OCI-LY7 (cell line): ENCODE data around the gene LHX4. TPM values are rescaled to one million over a fixed set of nuclear protein-coding genes. Genes with fewer than 3 reads are reported as not detected.
A peak's percentile ranks its signal among the peaks of the same experiment; 100 is the strongest.

Source experiments
- BruUV-seq: library from RNA; stranded (reverse); fragments of 400-500 nt; replicated peaks from 2 replicates; lab custom pipeline; 2021; lab: Mats Ljungman, UMichigan
- CTCF ChIA-PET: fragments of 300-600 bp; sonication (Branson Sonifier 250); formaldehyde crosslinking; loops from one replicate; lab custom pipeline; 2022; ENCODE audit warnings: antibody characterized with exemption; ENCODE audit not compliant: unreplicated experiment; lab: Charles Lee
- POLR2A ChIA-PET: fragments of 300-600 bp; sonication (Branson Sonifier 250); formaldehyde crosslinking; loops from one replicate; lab custom pipeline; 2022; ENCODE audit warnings: antibody characterized with exemption; lab: Charles Lee
- DNase-seq: peaks from one replicate; pipeline ENCODE4 v3.0.0-alpha.2; 2015; ENCODE audit warnings: low spot score
- H2AFZ ChIP-seq: fragments of 200-600 bp; sonication (generic), shearing (Covaris generic); 2 replicates; pipeline ENCODE4 v1.6.1; 2014; ENCODE audit warnings: mild to moderate bottlenecking, antibody characterized with exemption, low read length, moderate library complexity
- H3K27ac ChIP-seq: fragments of 200-600 bp; sonication (generic); 2 replicates; pipeline ENCODE4 v1.5.1; 2014; ENCODE audit warnings: mixed run types, low read depth, mild to moderate bottlenecking, moderate library complexity, low read length, inconsistent platforms; ENCODE audit not compliant: poor library complexity, severe bottlenecking
- H3K36me3 ChIP-seq: fragments of 200-600 bp; sonication (generic); 2 replicates; pipeline ENCODE4 v1.6.1; 2014; ENCODE audit warnings: mild to moderate bottlenecking, antibody characterized with exemption, low read length, moderate library complexity, mixed read lengths; ENCODE audit not compliant: insufficient read depth
- H3K4me1 ChIP-seq: fragments of 200-600 bp; sonication (generic); 2 replicates; pipeline ENCODE4 v1.5.1; 2014; ENCODE audit warnings: mild to moderate bottlenecking, low read length; ENCODE audit not compliant: insufficient read depth, poor library complexity, severe bottlenecking
- H3K4me2 ChIP-seq: fragments of 200-600 bp; sonication (generic); 2 replicates; pipeline ENCODE4 v1.6.1; 2014; ENCODE audit warnings: mild to moderate bottlenecking, low read length
- H3K4me3 ChIP-seq: fragments of 200-600 bp; sonication (generic); 2 replicates; pipeline ENCODE4 v1.5.1; 2014; ENCODE audit warnings: mild to moderate bottlenecking, low read depth, low read length; ENCODE audit not compliant: poor library complexity, severe bottlenecking
- H3K79me2 ChIP-seq: fragments of 200-600 bp; sonication (generic); 2 replicates; pipeline ENCODE4 v1.6.1; 2016; ENCODE audit warnings: low read depth, mild to moderate bottlenecking, low read length, moderate library complexity, mixed read lengths; ENCODE audit not compliant: insufficient read depth
- H3K9me2 ChIP-seq: fragments of 200-600 bp; sonication (generic); 2 replicates; pipeline ENCODE4 v1.6.1; 2016; ENCODE audit warnings: mild to moderate bottlenecking, low read length, mixed read lengths; ENCODE audit not compliant: insufficient read depth
- H3K9me3 ChIP-seq: fragments of 200-600 bp; sonication (generic); 2 replicates; pipeline ENCODE4 v1.6.1; 2014; ENCODE audit warnings: mild to moderate bottlenecking, mixed run types, low read length, mixed read lengths
- H4K20me1 ChIP-seq: fragments of 200-600 bp; sonication (generic); 2 replicates; pipeline ENCODE4 v1.6.1; 2014; ENCODE audit warnings: mild to moderate bottlenecking, antibody characterized with exemption, low read length, moderate library complexity, mixed read lengths; ENCODE audit not compliant: insufficient read depth
- EZH2phosphoT487 ChIP-seq: fragments of 200-600 bp; sonication (generic); IDR thresholded peaks from 2 replicates; pipeline ENCODE4 v1.6.1; 2018; ENCODE audit warnings: low read depth, borderline replicate concordance, mild to moderate bottlenecking, mixed run types, antibody characterized with exemption, low read length, moderate library complexity, mixed read lengths
- intact Hi-C: fragments of 100-400 bp; cut with micrococcal nuclease; formaldehyde crosslinking; loops from one replicate; pipeline ENCODE4 v1.10.0; 2022; ENCODE audit not compliant: unreplicated experiment
- total RNA-seq, 2 experiments: library from RNA; depleted of rRNA in 1 of 2; stranded (reverse); fragments of >200 nt in 1 of 2; shearing (Covaris generic) in 1 of 2; gene quantifications; 2 replicates each; pipeline ENCODE4 v1.2.3, GENCODE V29; 2014 to 2022
- TF ChIP-seq, protein P1 (sequence below): fragments of 200-600 bp; sonication (generic); conservative IDR thresholded peaks from 2 replicates; pipeline ENCODE4 v1.5.1; 2014; ENCODE audit warnings: mild to moderate bottlenecking, antibody characterized with exemption, low read length, moderate library complexity, mixed read lengths

The LHX4 gene
- total RNA-seq, 2 experiments from 2014 or later: 0.06 TPM; not detected in 1

DNA sequence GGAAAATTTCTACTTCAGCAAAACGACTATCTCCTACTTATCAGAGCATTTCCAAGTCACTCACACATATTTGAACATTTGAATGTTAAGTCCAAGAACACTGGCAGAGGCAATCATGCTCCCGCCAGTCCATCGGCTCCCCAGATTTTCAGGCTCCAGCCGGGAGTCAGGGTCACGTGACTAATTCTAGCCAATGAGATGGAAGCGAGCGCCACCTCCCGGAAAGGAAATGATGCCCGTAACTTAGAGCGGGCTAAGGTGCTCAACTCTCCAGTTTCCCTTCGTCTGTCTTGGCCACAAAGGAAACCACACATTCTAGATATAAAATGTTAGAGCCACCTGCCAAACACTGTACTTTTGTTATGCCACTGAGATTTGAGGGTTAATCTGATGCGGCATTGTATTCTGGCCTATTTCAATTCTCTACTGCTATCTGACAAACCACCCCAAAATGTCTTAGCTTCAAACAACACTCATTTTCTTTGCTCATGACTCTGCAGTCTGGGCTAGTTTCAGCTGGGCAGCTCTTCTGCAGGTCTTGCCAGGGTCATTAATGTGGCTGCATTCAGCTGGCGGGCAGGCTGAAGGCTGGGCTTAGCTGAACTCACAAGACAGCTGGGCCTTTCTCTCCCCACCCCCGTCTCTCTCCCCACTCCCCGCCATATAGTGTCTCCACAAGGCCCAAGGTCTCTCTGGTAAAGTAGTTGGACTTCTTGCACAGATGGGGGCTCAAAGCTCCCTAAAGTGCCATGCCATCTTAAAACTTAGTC lies 16.5 kb upstream of the LHX4 start:
- ChIA-PET CTCF (no interaction called here), POLR2A (interaction anchor here (0.5 to 1.1 kb wide), 2 partner anchors 9 to 148 kb away, joined by 3 read pairs; no protein-coding TSS in a partner anchor)
- no TSS peak for BruUV-seq
- Histone ChIP-seq H3K4me1 (no peaks in the 10 kb centered on the region), H3K9me2 (no peaks in the 10 kb centered on the region), H3K4me3 (peak overlapping the region; percentile 38), H4K20me1 (no peaks in the 10 kb centered on the region), H3K79me2 (no peaks in the 10 kb centered on the region), H3K36me3 (no peaks in the 10 kb centered on the region), H3K27ac (no peak overlapping the region), H3K4me2 (peak overlapping the region; percentile 52), H2AFZ (peak overlapping the region; percentile 94), H3K9me3 (no peaks in the 10 kb centered on the region)
- intact Hi-C loops: no loop called here
- peak; percentile 62 for DNase-seq
- TF ChIP-seq, protein P1, sequence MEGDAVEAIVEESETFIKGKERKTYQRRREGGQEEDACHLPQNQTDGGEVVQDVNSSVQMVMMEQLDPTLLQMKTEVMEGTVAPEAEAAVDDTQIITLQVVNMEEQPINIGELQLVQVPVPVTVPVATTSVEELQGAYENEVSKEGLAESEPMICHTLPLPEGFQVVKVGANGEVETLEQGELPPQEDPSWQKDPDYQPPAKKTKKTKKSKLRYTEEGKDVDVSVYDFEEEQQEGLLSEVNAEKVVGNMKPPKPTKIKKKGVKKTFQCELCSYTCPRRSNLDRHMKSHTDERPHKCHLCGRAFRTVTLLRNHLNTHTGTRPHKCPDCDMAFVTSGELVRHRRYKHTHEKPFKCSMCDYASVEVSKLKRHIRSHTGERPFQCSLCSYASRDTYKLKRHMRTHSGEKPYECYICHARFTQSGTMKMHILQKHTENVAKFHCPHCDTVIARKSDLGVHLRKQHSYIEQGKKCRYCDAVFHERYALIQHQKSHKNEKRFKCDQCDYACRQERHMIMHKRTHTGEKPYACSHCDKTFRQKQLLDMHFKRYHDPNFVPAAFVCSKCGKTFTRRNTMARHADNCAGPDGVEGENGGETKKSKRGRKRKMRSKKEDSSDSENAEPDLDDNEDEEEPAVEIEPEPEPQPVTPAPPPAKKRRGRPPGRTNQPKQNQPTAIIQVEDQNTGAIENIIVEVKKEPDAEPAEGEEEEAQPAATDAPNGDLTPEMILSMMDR: peak; percentile 42; the same call in 1 of the 2 replicates
- TF ChIP-seq EZH2phosphoT487: no peak

DNA sequence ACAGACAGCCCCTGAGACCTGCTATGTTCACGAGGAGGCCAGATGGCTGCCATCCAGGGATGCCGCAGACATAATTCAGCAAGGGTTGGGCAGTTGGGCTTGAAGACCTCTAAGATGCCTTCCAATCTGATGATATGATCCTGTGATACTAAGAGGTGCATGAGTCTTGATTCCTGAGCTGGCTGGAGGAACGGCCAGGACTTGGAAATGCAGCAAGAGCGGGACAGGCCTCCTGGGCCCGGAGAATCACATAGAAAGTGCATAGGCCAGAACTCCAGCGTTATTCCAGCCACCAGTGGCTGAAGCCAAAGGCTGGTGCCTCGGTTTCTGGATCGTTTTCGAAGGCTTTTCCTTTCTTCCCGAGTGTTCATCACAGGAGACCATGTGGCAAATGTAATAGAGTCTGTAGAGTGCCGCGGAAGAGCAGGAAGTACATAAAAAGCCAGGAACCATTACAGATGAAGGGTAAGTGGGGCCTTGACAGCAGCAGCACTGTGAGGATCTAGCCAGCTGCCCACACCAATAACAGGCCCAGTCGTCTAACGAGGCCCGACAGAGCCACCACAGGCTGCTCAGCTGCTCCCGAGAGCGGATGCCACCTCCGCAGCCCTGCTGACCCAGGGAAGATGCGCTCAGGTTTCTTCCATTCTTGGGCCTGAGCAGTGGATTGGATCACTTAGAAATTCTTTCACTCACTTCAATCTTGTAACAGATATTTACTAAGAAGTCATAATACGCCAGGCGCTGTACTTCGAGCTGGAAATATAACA lies 14.0 kb upstream of the LHX4 start:
- ChIA-PET CTCF (no interaction called here), POLR2A (no interaction called here)
- Histone ChIP-seq H3K9me2 (no peaks in the 10 kb centered on the region), H3K4me1 (no peaks in the 10 kb centered on the region), H4K20me1 (no peaks in the 10 kb centered on the region), H2AFZ (no peak overlapping the region), H3K9me3 (no peaks in the 10 kb centered on the region), H3K36me3 (no peaks in the 10 kb centered on the region), H3K79me2 (no peaks in the 10 kb centered on the region), H3K4me2 (no peak overlapping the region), H3K4me3 (no peak overlapping the region), H3K27ac (no peak overlapping the region)
- no peak for TF ChIP-seq EZH2phosphoT487
- TF ChIP-seq, protein P1: no peak
- intact Hi-C loops: no loop called here
- DNase-seq: no peak
- no TSS peak for BruUV-seq
